ENCODE measurements around the gene GPR55. TPM values are rescaled to one million over a fixed set of nuclear protein-coding genes. Genes with fewer than 3 reads are reported as not detected.

The GPR55 gene
- total and polyA plus RNA-seq, 8 donors = 0.02 to 0.12 (median 0.06) TPM; not detected in 3

- peak within 1 kb of the TSS; percentile 59 to 93 (median 83) for H3K4me3 ChIP-seq
- ATAC-seq (peak; percentile 83 to 91 (median 88)), DNase-seq (peak; percentile 59 to 85 (median 70)), FAIRE-seq (no peak)
- 0 to 1% methylated on average over 34 to 76 of the region's 76 CpGs for WGBS, 2 donors
- intact Hi-C loops (cut with DNase I) = no loop called here
- H3K36me3 ChIP-seq = no peaks in the 10 kb centered on the region
- TF ChIP-seq CTCF (IDR thresholded peaks at IDR 0.05) = no peak
- H3K27me3 ChIP-seq = no peaks in the 10 kb centered on the region
- peak within 1 kb of the TSS in 1 of 4 donors; percentile 26 for H3K27ac ChIP-seq
- peaks cover 0 to 14% (median 9%) of the 10 kb centered on the region in 3 donors for H3K4me1 ChIP-seq
- no peaks in the 10 kb centered on the region for H3K9me3 ChIP-seq
Observed at GRCh38 chr2:230864605-230865306, 60.3 kb downstream of the GPR55 start, which contains the start of gene ITM2C. Gene ITM2C (plus strand): TSS chr2:230864942. CDS start chr2:230865026, 84 bp downstream.

GRCh38 chr2:230864122-230864604, 60.9 kb downstream of the GPR55 start:
- ATAC-seq = no peak
- intact Hi-C loops (cut with DNase I) = no loop called here
- H3K27me3 ChIP-seq = no peaks in the 10 kb centered on the region
- FAIRE-seq = no peak
- whole genome bisulfite sequencing, 2 donors = 37 to 46% methylated on average over 18 of the region's 18 CpGs
- H3K4me1 ChIP-seq = peaks cover 0 to 14% (median 9%) of the 10 kb centered on the region in 3 donors
- H3K9me3 ChIP-seq = no peaks in the 10 kb centered on the region
- H3K27ac ChIP-seq = no peak overlapping the region
- H3K4me3 ChIP-seq = peak overlapping the region in 3 of 4 donors; percentile 80 to 93 (median 86)
- TF ChIP-seq CTCF (IDR thresholded peaks at IDR 0.05) = no peak
- DNase-seq = peak in 1 of 6 donors; percentile 33
- no peaks in the 10 kb centered on the region for H3K36me3 ChIP-seq

- intact Hi-C loops (cut with DNase I) = no loop called here
- FAIRE-seq = no peak
- WGBS, 2 donors = 70 to 72% methylated on average over 13 of the region's 13 CpGs
- ATAC-seq = no peak
- no peaks in the 10 kb centered on the region for H3K27me3 ChIP-seq
- H3K9me3 ChIP-seq = no peaks in the 10 kb centered on the region
- TF ChIP-seq CTCF (IDR thresholded peaks at IDR 0.05) = no peak
- H3K4me3 ChIP-seq = no peak overlapping the region
- DNase-seq = no peak
- peaks cover 0 to 14% (median 9%) of the 10 kb centered on the region in 3 donors for H3K4me1 ChIP-seq
- H3K27ac ChIP-seq = no peak overlapping the region
- H3K36me3 ChIP-seq = no peaks in the 10 kb centered on the region
Observed at GRCh38 chr2:230863442-230864121, 61.5 kb downstream of the GPR55 start.

GRCh38 chr2:230863031-230863430, 62.0 kb downstream of the GPR55 start:
- H3K4me1 ChIP-seq = peaks cover 0 to 14% (median 9%) of the 10 kb centered on the region in 3 donors
- ATAC-seq (no peak), FAIRE-seq (no peak), DNase-seq (no peak)
- H3K27me3 ChIP-seq = no peaks in the 10 kb centered on the region
- H3K9me3 ChIP-seq = no peaks in the 10 kb centered on the region
- no peak for TF ChIP-seq CTCF (IDR thresholded peaks at IDR 0.05)
- no peak overlapping the region for H3K4me3 ChIP-seq
- intact Hi-C loops (cut with DNase I) = no loop called here
- 71 to 75% methylated on average over 8 of the region's 8 CpGs for WGBS, 2 donors
- H3K36me3 ChIP-seq = no peaks in the 10 kb centered on the region
- H3K27ac ChIP-seq = no peak overlapping the region

Measured in pancreas (tissue), 10 donors.